Hematopoietic multipotent progenitor cell treated with erythropoietin and hydrocortisone succinate and interleukin-3 and kit ligand, for 17 days (in vitro differentiated cells): ENCODE data around the gene ZNF710.

Experiments
- DNase-seq: peaks from one replicate; pipeline ENCODE4 v3.0.0-alpha.2; 2015; ENCODE audit warnings: low spot score

Gene ZNF710

GRCh38 chr15:90082140-90082715 is 81.1 kb downstream of the ZNF710 start:
- DNase-seq = no peak

DNA sequence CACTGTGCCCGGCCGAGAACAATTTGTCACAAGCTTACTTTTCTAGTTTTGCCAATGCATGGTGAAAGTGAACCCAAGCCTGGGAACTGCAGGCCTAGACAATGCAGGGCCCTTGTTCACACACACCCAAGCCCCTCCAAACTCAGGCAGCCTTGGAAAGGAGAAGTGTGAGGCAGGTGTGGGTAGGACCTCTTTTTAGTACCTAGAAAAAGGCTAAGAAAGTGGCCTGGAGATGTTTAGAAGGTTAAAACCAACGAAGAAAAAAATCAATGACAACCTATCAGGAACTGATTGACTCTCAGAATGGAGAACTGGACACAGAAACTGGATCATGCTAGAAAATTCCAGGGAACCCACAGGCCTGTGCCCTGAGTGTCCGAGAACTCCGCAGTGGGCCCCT is 82.3 kb downstream of the ZNF710 start:
- no peak for DNase-seq

GRCh38 chr15:90083954-90084607 is 83.0 kb downstream of the ZNF710 start:
- no peak for DNase-seq

- DNase-seq = no peak
Observed at GRCh38 chr15:90084876-90085423, 83.8 kb downstream of the ZNF710 start.

GRCh38 chr15:90085565-90085964 is 84.4 kb downstream of the ZNF710 start:
- DNase-seq = no peak

- peak; percentile 17 for DNase-seq
Observed at GRCh38 chr15:90086868-90087268, 85.7 kb downstream of the ZNF710 start.

GRCh38 chr15:90087454-90088154 is 86.5 kb downstream of the ZNF710 start:
- no peak for DNase-seq

- no peak for DNase-seq
Observed at GRCh38 chr15:90090226-90090848, 89.2 kb downstream of the ZNF710 start.

GRCh38 chr15:90091156-90091931 is 90.2 kb downstream of the ZNF710 start:
- no peak for DNase-seq

- DNase-seq = no peak
Observed at GRCh38 chr15:90095521-90095959, 94.4 kb downstream of the ZNF710 start.

- no peak for DNase-seq
Observed at GRCh38 chr15:90097475-90097874, 96.4 kb downstream of the ZNF710 start.

GRCh38 chr15:90099072-90099867 is 98.1 kb downstream of the ZNF710 start:
- no peak for DNase-seq

- DNase-seq = peak; percentile 59
Observed at GRCh38 chr15:90099868-90100831, 99.0 kb downstream of the ZNF710 start.

DNA sequence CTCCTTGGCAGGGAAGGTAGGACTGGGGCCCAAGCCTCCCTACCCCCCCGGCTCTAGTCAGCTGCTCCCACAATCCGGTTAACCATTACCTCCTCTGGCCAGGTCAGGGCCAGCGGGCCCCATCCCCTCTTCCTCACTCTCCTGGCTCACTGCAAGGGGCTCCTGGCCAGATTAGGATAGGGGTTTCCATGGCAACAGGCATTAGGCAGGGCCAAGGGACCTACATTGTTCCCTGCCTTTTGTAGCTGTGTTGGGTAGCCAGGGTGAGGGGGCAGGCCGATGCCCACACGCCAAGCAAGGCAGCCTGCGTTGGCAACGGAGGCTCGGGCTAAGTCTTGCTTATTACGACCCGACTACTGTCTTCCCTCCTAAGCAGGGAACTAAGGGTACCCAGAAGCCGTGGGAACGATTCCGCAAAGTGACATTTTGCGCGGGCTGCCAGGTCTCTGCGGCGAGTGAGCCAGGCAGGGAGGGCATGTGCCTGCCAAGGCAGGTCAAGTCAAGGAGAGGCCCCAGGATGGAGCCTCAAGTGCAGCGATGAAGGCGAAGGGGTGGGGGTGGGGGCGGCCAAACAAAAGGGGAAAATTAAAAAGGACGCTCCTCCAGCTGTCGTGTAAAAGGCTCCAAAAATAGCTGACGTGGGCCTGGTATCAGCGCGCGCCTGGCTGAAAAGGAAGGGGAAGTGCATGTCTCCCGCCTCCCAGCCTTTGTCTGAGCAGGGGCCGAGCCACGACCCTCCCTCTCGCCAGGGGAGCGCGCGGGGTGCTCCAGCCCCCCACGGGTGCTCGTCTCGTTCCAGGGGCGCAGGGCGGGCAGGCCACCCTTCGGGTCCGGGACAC is 100.2 kb downstream of the ZNF710 start:
- DNase-seq = peak; percentile 17

GRCh38 chr15:90101969-90102890 is 101.1 kb downstream of the ZNF710 start, which contains the start of gene IDH2:
Gene IDH2, minus strand, starts transcription at chr15:90102468. Its CDS starts 78 bp downstream, at chr15:90102390.
- DNase-seq = peak; percentile 74

DNA sequence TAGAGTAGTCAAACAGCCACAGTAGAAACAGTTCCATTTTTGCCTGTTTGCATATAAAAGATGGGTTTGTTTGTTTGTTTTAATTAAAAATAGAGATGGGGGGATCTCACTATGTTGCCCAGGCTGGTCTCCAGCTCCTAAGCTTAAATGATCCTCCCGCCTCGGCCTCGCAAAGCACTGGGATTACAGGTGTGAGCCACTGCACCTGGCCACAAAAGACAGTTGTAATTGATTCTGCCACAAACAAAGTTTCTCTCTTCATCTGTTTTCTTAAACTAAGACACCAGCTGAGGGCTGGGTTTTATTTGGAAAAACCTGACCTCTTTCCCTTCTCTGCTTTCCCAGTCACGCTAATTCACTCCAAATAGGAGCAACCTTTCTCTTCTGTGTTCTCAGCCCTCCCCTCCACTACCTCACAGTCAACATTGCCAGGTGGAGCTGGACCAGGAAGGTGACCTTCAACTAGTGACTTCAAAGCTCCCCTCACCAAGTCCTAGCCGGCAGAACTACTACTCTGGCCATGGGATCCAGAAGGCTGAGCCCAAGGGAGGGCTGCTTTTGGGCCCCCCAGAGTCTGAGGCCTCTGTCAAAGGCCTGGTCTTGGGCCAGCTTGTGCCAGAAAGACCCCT is 102.7 kb downstream of the ZNF710 start:
- DNase-seq = no peak

DNA sequence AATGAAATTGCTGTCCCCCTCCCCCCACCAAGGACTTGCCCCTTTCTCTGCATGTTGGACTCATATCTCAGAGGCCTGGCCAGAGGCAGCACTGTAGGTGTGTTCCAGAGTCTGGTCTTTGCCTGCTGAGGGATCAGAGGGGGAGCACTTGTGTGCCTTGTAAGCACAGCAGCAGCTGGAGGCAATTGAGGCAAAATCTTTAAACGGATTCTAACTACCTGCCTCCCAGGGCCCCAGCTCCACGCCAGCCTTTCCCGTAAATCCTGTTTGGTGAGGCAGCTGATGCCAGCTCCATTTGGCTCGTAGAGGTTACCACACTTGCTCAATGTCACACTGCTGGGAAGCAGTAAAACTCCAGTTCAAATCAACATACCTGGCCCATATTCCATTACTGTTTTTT is 103.4 kb downstream of the ZNF710 start:
- no peak for DNase-seq
